Body of pancreas (tissue), 4 donors: ENCODE data around the gene ACACA.

Experiments used
- POLR2A ChIP-seq, 3 donors: fragments of 450-650 bp; IDR thresholded peaks; one replicate each; pipeline ENCODE4 v1.6.1; 2016; ENCODE audit warnings: antibody characterized with exemption in 3 of 3, mild to moderate bottlenecking in 2 of 3
- TF ChIP-seq, protein P1 (sequence below), 7 experiments: fragments of 450-650 bp in 4 of 7; fragments of 200-600 bp in 3 of 7; sonication (generic) in 3 of 7; IDR thresholded peaks; one replicate each; pipeline ENCODE4 v1.5.1; 2016 to 2019; ENCODE audit warnings: antibody characterized with exemption in 7 of 7

DNA sequence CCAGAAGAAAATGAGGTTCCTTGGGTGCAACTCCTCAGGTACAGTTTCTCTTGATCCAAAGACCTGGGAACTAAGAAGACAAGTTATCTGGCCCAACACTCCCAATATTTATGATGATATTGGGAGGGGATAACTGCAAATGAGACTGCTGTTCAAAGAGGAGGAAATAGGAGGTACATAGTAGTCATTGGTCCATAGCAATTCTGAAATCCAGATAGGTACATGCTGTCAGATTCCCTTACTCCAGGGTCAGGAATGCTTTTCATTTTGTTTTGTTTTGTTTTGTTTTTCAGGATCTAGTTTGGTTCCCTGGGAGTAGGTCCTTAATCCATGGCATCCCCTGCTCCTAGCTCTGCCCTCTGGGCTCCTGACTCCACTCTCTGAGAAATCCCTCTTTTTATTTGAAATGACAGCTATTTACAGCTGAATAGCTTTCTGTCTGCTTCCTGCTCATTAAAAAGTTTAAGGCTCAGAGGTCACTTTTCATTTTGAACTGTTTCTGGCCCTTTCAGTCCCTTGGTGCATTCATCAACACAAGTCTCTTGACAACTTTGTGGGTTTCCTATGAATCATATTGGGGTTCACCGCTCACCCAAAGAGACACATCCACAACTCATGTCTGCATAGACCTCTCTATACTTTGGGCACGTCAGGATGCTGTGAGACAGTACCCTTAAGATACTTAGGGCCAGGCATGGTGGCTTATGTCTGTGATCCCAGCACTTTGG is 141.0 kb downstream of the ACACA start:
- TF ChIP-seq, protein P1, sequence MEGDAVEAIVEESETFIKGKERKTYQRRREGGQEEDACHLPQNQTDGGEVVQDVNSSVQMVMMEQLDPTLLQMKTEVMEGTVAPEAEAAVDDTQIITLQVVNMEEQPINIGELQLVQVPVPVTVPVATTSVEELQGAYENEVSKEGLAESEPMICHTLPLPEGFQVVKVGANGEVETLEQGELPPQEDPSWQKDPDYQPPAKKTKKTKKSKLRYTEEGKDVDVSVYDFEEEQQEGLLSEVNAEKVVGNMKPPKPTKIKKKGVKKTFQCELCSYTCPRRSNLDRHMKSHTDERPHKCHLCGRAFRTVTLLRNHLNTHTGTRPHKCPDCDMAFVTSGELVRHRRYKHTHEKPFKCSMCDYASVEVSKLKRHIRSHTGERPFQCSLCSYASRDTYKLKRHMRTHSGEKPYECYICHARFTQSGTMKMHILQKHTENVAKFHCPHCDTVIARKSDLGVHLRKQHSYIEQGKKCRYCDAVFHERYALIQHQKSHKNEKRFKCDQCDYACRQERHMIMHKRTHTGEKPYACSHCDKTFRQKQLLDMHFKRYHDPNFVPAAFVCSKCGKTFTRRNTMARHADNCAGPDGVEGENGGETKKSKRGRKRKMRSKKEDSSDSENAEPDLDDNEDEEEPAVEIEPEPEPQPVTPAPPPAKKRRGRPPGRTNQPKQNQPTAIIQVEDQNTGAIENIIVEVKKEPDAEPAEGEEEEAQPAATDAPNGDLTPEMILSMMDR (IDR thresholded peaks at IDR 0.05): no peak
- no peak for TF ChIP-seq POLR2A (IDR thresholded peaks at IDR 0.05)
